Liver (tissue), 9 donors: ENCODE data around the gene NSL1. TPM values are rescaled to one million over a fixed set of nuclear protein-coding genes. Genes with fewer than 3 reads are reported as not detected.

Experiments
- DNase-seq: peaks from one replicate; pipeline ENCODE4 v3.0.0-alpha.2; 2017; ENCODE audit warnings: low spot score
- H3K27ac ChIP-seq, 2 donors: one replicate each; pipeline ENCODE4 v1.7.0; 2013; ENCODE audit warnings: inconsistent platforms in 2 of 2, low read length in 2 of 2, control low read depth in 1 of 2, low read depth in 1 of 2, mild to moderate bottlenecking in 1 of 2
- H3K27me3 ChIP-seq, 4 donors: one replicate each; pipeline versions ENCODE4 v1.6.1 to v1.7.0; 2013; ENCODE audit warnings: low read length in 3 of 4, inconsistent platforms in 1 of 4, mild to moderate bottlenecking in 1 of 4, moderate library complexity in 1 of 4; ENCODE audit not compliant: control insufficient read depth in 4 of 4, insufficient read depth in 4 of 4
- H3K36me3 ChIP-seq, 4 donors: one replicate each; pipeline versions ENCODE4 v1.6.1 to v1.7.0; 2013; ENCODE audit warnings: low read length in 3 of 4, mild to moderate bottlenecking in 3 of 4, low read depth in 1 of 4, moderate library complexity in 1 of 4; ENCODE audit not compliant: control insufficient read depth in 4 of 4, insufficient read depth in 3 of 4
- H3K4me1 ChIP-seq, 4 donors: one replicate each; pipeline versions ENCODE4 v1.6.1 to v1.7.0; 2013; ENCODE audit warnings: low read length in 3 of 4, mild to moderate bottlenecking in 3 of 4, moderate library complexity in 1 of 4; ENCODE audit not compliant: control insufficient read depth in 4 of 4, insufficient read depth in 4 of 4
- H3K4me3 ChIP-seq, 3 donors: one replicate each; pipeline versions ENCODE4 v1.6.1 to v1.7.0; 2013; ENCODE audit warnings: low read length in 3 of 3, control low read depth in 1 of 3, low read depth in 1 of 3, mild to moderate bottlenecking in 1 of 3
- H3K9ac ChIP-seq, 2 donors: one replicate each; pipeline ENCODE4 v1.7.0; 2013; ENCODE audit warnings: low read length in 2 of 2, mild to moderate bottlenecking in 2 of 2, moderate library complexity in 2 of 2, control low read depth in 1 of 2, low read depth in 1 of 2
- H3K9me3 ChIP-seq, 4 donors: one replicate each; pipeline versions ENCODE4 v1.6.1 to v1.7.0; 2013; ENCODE audit warnings: low read length in 3 of 4; ENCODE audit not compliant: control insufficient read depth in 4 of 4
- EGR1 ChIP-seq, 2 donors: IDR thresholded peaks; 2 replicates each; pipeline ENCODE4 v1.6.1; 2016 to 2018; ENCODE audit warnings: antibody characterized with exemption in 2 of 2, low read depth in 2 of 2
- FOXA2 ChIP-seq: IDR thresholded peaks from 2 replicates; pipeline ENCODE4 v1.6.1; 2016; ENCODE audit warnings: antibody characterized with exemption
- JUND ChIP-seq, 2 donors: IDR thresholded peaks; 2 replicates each; pipeline ENCODE4 v1.6.1; 2016; ENCODE audit warnings: antibody characterized with exemption in 2 of 2
- MAX ChIP-seq: IDR thresholded peaks from 2 replicates; pipeline ENCODE4 v1.6.1; 2016; ENCODE audit warnings: antibody characterized with exemption
- RAD21 ChIP-seq, 2 donors: IDR thresholded peaks; 2 replicates each; pipeline ENCODE4 v1.6.1; 2016; ENCODE audit warnings: antibody characterized with exemption in 2 of 2, mild to moderate bottlenecking in 2 of 2
- REST ChIP-seq: IDR thresholded peaks from 2 replicates; pipeline ENCODE4 v1.6.1; 2016; ENCODE audit warnings: antibody characterized with exemption, mild to moderate bottlenecking
- RXRA ChIP-seq, 2 donors: IDR thresholded peaks; 2 replicates each; pipeline ENCODE4 v1.6.1; 2017 to 2018; ENCODE audit warnings: antibody characterized with exemption in 2 of 2, mild to moderate bottlenecking in 1 of 2
- SP1 ChIP-seq: IDR thresholded peaks from 2 replicates; pipeline ENCODE4 v1.6.1; 2018; ENCODE audit warnings: antibody characterized with exemption, mild to moderate bottlenecking
- TAF1 ChIP-seq: conservative IDR thresholded peaks from 2 replicates; pipeline ENCODE4 v1.6.1; 2016; ENCODE audit warnings: antibody characterized with exemption, mild to moderate bottlenecking
- YY1 ChIP-seq: IDR thresholded peaks from 2 replicates; pipeline ENCODE4 v1.6.1; 2016; ENCODE audit warnings: antibody characterized with exemption, mild to moderate bottlenecking
- WGBS: extraction: QIAGEN DNeasy Blood & Tissue Kit; methylation state at CpG from one replicate; pipeline ENCODE4 v1.1.7; 2013; 5-methylcytosine and 5-hydroxymethylcytosine counted together
- polyA plus RNA-seq, 2 donors: library from polyadenylated mRNA; stranded (reverse) in 1 of 2; unstranded in 1 of 2; fragments of 200-250 nt in 1 of 2; fragments of >200 nt in 1 of 2; fragmentation: Nextera tagmentation in 1 of 2; extraction: Ambion mirVana in 1 of 2; gene quantifications; one replicate each; pipeline versions ENCODE4 v1.2.1 to v1.2.3, GENCODE V29; 2013 to 2015
- total RNA-seq, 2 donors: library from RNA; depleted of rRNA; stranded (reverse); fragments of >200 nt; gene quantifications; one replicate each; pipeline ENCODE4 v1.2.3, GENCODE V29; 2014
- TF ChIP-seq, protein P1 (sequence below): IDR thresholded peaks from 2 replicates; pipeline ENCODE4 v1.6.1; 2016; ENCODE audit warnings: antibody characterized with exemption
- TF ChIP-seq, protein P2 (sequence below): fragments of 150-350 bp; IDR thresholded peaks from 2 replicates; pipeline ENCODE4 v1.5.1; 2017; ENCODE audit warnings: improper control_type of control experiment, low read depth, low read length; ENCODE audit not compliant: missing input control
- donor health status: healthy.
- donor health status: healthy.
- donor health status: healthy.
- donor health status: healthy.
- donor health status: healthy.

The NSL1 gene
- total and polyA plus RNA-seq, 4 donors: 17.2 to 31.3 (median 18.7) TPM

- H3K4me1 ChIP-seq: peaks cover 4 to 19% (median 11%) of the 10 kb centered on the region in 4 donors
- WGBS: 63% methylated on average over 3 of the region's 3 CpGs
- H3K27me3 ChIP-seq: no peaks in the 10 kb centered on the region
- no peak for DNase-seq
- H3K36me3 ChIP-seq: peaks cover 0 to 4% (median 0%) of the 10 kb centered on the region in 4 donors
- H3K9me3 ChIP-seq: no peaks in the 10 kb centered on the region
- H3K9ac ChIP-seq: no peak overlapping the region
- TF ChIP-seq TAF1: no peak
- TF ChIP-seq, protein P1, sequence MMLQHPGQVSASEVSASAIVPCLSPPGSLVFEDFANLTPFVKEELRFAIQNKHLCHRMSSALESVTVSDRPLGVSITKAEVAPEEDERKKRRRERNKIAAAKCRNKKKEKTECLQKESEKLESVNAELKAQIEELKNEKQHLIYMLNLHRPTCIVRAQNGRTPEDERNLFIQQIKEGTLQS: no peak
- no peak for TF ChIP-seq YY1
- TF ChIP-seq EGR1 (IDR thresholded peaks at IDR 0.05; ENCODE audit: low read depth in 2 of 2): no peak
- no peak for TF ChIP-seq FOXA2
- TF ChIP-seq RXRA (IDR thresholded peaks at IDR 0.05): peak in 1 of 2 donors; percentile 0
- TF ChIP-seq JUND (IDR thresholded peaks at IDR 0.05): no peak
- peak overlapping the region in 1 of 3 donors; percentile 23 for H3K4me3 ChIP-seq
- peak overlapping the region in 1 of 2 donors; percentile 44 for H3K27ac ChIP-seq
These were observed 38.6 kb downstream of the NSL1 start for GRCh38 chr1:212752934-212753497.

GRCh38 chr1:212752252-212752933 is 39.2 kb downstream of the NSL1 start:
- no peaks in the 10 kb centered on the region for H3K9me3 ChIP-seq
- DNase-seq: no peak
- H3K4me3 ChIP-seq: no peak overlapping the region
- TF ChIP-seq RXRA (IDR thresholded peaks at IDR 0.05) (peak; percentile 7 to 30), REST (no peak), MAX (peak; percentile 52), SP1 (peak; percentile 11)
- 84% methylated on average over 3 of the region's 3 CpGs for WGBS
- peaks cover 4 to 19% (median 11%) of the 10 kb centered on the region in 4 donors for H3K4me1 ChIP-seq
- no peak overlapping the region for H3K9ac ChIP-seq
- no peaks in the 10 kb centered on the region for H3K27me3 ChIP-seq
- peaks cover 0 to 4% (median 0%) of the 10 kb centered on the region in 4 donors for H3K36me3 ChIP-seq
- H3K27ac ChIP-seq: peak overlapping the region; percentile 44

GRCh38 chr1:212749821-212750535 is 41.6 kb downstream of the NSL1 start:
- Histone ChIP-seq H3K4me1 (peaks cover 4 to 19% (median 11%) of the 10 kb centered on the region in 4 donors), H3K9ac (no peak overlapping the region), H3K36me3 (no peaks in the 10 kb centered on the region), H3K4me3 (no peak overlapping the region), H3K27ac (peak overlapping the region in 1 of 2 donors; percentile 8), H3K9me3 (no peaks in the 10 kb centered on the region), H3K27me3 (no peaks in the 10 kb centered on the region)
- TF ChIP-seq, protein P2, sequence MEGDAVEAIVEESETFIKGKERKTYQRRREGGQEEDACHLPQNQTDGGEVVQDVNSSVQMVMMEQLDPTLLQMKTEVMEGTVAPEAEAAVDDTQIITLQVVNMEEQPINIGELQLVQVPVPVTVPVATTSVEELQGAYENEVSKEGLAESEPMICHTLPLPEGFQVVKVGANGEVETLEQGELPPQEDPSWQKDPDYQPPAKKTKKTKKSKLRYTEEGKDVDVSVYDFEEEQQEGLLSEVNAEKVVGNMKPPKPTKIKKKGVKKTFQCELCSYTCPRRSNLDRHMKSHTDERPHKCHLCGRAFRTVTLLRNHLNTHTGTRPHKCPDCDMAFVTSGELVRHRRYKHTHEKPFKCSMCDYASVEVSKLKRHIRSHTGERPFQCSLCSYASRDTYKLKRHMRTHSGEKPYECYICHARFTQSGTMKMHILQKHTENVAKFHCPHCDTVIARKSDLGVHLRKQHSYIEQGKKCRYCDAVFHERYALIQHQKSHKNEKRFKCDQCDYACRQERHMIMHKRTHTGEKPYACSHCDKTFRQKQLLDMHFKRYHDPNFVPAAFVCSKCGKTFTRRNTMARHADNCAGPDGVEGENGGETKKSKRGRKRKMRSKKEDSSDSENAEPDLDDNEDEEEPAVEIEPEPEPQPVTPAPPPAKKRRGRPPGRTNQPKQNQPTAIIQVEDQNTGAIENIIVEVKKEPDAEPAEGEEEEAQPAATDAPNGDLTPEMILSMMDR: peak; percentile 62
- TF ChIP-seq RAD21 (IDR thresholded peaks at IDR 0.05) (peak; percentile 78 to 84), EGR1 (IDR thresholded peaks at IDR 0.05; ENCODE audit: low read depth in 2 of 2) (no peak)
- no peak for DNase-seq
- WGBS: 44% methylated on average over 4 of the region's 4 CpGs
